Mesenteric fat pad (tissue), 1 donor: ENCODE measurements around the gene ACSF3. TPM values are rescaled to one million over a fixed set of nuclear protein-coding genes. Genes with fewer than 3 reads are reported as not detected.

Experiments used
- DNase-seq: peaks from one replicate; pipeline ENCODE4 v3.0.0-alpha.2; 2020; ENCODE audit warnings: low spot score
- long read RNA-seq: library from polyadenylated mRNA; unstranded; transcript quantifications from one replicate; pipeline ENCODE4 v2.0.0, GENCODE V29; 2020
- total RNA-seq: library from RNA; stranded (reverse); fragmentation: NEBNext Ultra II Directional; extraction: Animal tissue kit (Norgen Biotek cat#: 25700); gene quantifications from one replicate; pipeline ENCODE4 v1.2.1, GENCODE V29; 2021
- donor health status: DM: yes; HTN: yes; CAD: no.

Gene ACSF3
- total RNA-seq = 24.1 TPM
- long read RNA-seq, full-length matches to known transcripts = 67 of 110 reads
- long read RNA-seq, partial matches to known transcripts = 11 of 110 reads
- long read RNA-seq, other reads (novel, unspliced or antisense) = 32 of 110 reads

- DNase-seq = peak; percentile 93
These were observed at the start of gene ACSF3 for GRCh38 chr16:89093602-89094251. Gene ACSF3 (plus strand): TSS chr16:89093852. CDS start chr16:89100682, 6,830 bp downstream.

DNA sequence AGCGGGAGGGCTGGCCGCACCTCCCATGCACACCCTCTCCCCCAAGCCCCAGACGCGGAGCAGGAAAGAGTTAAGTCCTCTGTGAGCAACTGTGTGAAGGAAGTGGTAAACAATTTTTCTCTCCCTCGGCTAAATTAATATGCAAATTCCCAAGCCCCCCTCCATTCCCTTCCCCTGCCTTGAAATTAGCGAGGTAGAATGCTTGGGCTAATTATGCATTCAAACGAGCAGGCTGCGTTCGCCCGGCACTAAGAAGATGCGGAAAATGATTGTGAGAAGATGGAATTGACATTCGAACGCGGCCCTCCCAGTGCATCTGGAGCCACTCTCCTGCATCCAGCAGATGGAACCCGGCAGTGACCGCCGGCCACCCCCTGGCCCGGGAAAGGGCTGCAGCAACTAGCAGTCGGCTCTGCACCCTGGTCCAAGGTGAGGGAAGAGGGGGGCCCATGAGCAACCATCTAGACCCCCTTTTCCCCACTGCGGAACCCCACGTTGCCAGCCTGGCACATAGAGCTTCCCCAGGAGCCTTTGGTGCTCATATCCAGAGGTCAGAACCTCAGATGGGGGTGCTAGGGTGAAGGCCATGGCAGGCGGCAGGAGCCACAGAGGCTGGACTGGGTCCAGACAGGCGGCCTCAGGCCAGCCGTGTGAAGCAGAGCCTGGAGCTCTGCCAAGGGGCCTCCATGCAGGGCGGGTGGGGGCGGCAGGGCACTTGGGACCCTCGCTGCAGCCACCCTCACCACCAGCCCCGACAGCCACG is 49.1 kb upstream of the ACSF3 start:
- DNase-seq = no peak

GRCh38 chr16:89045181-89045815 is 48.4 kb upstream of the ACSF3 start:
- DNase-seq = no peak

GRCh38 chr16:89045881-89046280 is 47.8 kb upstream of the ACSF3 start:
- DNase-seq = no peak

DNA sequence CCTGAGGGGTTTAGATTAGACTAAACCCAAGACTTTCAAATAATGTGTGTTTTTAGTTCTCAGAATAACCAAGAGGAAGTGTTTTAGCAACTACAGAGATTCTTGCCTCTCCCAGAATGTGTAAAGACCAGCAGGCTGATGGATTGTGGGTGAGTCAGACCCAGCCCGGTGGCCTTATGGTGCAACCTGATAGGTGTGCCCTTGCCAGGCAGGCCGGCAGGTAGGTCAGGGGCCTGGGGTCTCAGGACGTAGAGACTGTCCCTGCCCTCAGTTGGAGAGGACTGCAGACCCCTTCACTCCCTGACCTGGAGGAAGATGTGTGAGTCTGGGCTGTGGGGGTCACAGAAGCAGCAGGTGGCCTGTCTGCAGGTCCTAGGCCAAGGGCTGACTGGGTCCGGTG is 47.2 kb upstream of the ACSF3 start:
- no peak for DNase-seq

DNA sequence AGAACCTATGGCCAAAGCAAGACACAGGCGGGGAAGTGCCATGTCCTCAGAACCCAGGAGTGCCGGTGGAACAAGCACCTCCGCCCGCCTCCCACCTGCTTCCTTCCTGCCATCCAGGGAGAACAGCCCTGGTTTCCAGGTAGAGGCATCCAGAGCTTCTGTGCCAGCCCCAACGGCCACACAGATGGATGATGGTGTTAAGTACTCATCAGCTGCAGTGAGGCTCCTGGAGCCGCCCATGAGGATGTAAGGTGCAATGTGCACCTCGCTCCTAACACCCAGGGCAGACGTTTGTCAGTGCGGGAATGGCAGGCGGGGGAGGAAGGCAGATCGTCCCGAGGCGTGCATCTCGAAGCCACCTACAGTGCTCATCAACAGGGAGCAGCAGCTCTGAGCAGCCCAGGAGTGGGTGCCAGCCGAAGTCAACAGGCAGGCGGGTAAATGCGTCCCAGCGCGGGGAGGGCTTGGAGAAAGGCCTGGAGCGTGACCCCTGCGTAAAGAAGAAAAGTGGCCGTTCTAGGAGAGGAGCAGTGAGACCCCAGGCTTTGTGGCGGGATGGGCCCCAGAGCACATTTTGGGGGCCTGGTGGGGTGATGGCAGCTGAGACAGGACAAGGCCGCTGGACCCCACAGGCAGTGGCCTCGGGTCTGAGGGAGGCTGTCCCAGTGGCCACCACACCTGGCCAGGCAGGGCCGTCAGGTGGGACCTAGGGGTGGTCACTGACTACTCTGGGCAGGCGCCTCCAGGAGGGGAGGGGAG is 46.1 kb upstream of the ACSF3 start:
- no peak for DNase-seq

GRCh38 chr16:89048090-89048725 is 45.4 kb upstream of the ACSF3 start:
- DNase-seq = no peak

DNA sequence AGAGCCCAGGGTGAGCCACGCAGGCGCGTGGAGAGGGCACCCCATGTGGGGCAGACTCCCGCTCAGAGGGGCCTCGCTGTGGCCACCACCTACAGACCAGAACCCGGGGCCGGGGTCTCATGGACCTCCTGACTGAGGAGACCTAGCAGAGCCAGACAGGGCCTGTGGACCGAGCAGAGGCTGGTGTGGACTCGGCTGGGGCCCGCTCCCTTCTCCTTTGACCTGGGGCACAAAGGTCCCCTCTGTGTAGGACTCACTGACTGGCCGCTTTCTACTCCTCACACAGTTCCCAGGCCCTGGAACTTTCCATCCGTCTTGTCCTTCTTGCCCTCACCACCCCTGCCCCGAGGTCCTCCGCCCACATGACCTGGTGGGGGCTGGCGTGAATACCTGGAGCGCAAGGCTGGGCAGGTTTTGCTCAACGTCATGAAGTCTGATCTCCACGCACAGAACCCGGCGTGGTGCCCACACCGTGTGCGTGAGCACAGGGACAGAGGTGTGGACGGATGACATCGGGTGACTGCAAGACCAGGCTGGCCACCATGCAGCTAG is 44.7 kb upstream of the ACSF3 start:
- no peak for DNase-seq

- no peak for DNase-seq
These were observed 44.1 kb upstream of the ACSF3 start for GRCh38 chr16:89049484-89050118.

- no peak for DNase-seq
These were observed 43.4 kb upstream of the ACSF3 start for GRCh38 chr16:89050119-89050867.

DNA sequence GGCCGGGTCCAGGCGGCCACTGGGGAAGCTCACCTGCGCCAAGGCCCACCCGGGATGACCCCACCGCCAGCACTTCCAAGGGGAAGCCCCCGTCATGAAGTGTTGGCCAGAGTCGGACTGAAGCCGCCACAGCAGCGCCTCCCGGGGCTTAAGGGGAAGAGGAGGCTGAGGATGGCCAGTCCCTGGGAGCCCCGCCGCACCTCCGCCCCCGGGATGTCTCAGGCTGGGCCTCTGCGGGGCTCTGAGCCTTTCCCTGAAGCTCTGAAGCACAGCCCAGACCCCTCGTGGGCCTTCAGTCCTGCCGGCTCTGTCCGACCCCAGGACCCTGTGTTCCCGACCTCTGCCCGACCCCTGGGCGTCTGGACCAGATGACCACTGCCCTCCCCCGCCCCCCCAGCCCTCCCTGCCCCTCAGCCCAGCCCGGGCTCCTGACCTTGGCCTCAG is 42.8 kb upstream of the ACSF3 start:
- no peak for DNase-seq

DNA sequence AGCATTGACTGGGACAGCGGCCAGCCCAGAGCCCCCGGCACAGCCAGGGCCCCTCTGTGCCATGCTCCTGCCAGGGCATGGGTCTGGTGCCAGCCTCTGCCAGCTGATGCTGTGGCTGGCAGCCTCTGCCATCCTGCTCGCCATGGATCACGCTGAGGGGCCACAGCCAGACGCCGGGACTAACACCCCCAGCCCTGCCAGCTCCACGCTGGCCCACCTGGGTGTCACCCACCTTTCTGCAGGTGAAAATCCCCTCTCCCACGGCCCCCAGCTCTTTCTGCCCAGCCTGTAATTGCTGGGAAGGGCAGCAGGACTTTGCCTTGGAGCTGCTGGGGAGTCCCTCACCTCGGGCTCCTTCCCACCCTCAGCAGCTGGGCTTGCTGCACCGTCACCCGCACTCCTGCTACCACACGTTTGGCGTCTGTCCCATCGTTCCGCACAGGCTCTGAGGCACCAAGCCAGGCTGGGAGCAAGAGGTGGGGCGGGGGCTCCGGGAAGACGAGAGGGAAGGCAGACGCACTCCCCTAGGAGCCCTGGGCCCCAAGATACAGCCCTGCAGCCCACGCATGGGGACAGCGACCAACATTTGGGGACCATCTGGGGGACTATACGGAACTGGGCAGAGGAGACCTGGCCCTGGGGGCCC is 42.0 kb upstream of the ACSF3 start:
- no peak for DNase-seq

GRCh38 chr16:89052191-89052889 is 41.3 kb upstream of the ACSF3 start:
- no peak for DNase-seq

DNA sequence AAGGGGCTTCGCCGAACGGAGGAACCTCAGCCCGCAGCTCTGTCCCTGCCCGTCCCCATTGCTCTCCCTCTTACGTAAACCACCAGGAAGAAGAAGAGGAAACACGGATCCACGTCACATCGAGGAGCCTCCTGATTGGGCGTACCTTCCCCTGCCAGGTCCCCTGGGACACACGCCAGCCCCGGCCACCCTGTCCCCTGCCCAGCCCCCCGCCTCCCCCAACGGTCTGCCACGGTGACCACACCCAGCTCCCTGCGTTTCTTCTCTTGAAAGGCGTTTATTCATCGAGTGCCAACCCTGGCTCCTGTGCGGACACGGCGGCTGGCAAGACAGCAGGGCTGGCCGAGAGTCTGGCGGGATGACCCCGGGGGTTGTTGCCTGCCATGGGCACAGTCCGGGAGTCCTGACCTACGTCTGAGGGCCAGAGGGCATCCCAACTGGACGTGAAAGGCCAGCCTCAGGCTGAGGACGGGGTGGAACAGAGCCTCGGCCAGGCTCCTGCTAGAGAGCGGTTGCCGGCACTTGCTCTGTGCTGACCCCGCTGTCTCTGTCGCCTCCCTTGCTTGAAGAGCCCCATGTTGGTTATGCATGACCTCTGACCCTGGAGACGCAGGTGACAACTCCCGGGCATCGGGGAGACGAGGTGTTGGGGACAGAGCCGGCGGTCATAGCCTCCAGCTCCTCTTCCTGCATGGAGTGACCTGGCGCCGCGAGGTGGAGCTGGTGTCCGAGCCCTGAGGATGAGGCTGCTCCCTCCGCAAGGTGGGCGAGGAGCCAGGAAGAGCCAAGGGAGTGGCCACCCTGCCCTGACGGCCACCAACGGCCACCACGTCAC is 40.5 kb upstream of the ACSF3 start:
- no peak for DNase-seq

DNA sequence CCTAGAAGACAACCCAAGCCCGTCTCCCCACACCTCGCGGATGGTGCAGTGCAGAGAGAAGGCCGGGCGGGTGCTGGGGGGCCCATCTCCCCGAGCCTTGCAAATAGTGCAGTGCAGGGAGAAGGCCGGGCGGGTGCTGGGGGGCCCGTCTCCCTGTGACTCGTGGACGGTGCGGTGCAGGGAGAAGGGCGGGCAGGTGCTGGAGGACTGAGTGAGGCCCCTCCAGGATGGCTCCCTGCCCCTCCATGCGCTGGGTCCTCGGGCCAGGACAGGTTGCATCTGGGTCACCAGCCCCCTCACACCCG is 40.0 kb upstream of the ACSF3 start:
- DNase-seq = no peak

DNA sequence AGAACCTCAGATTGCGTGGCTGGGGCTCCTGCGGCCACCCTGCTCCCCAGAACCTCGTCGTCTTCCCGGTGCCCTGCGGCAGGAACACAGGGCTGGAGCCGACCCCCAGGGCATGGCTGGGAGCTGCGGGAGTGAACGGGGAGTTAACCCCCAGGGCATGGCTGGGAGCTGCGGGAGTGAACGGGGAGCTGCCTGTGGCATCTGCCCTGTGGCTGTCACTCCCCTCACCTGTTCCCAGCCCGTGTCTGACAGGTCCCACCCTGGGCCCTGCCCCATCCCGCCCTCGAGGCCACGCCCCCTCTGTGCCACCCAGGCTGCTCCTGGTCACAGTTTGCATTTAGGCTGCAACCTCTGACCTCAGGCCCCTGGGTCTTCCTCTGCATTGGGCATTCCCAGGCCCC is 39.4 kb upstream of the ACSF3 start:
- DNase-seq = no peak

DNA sequence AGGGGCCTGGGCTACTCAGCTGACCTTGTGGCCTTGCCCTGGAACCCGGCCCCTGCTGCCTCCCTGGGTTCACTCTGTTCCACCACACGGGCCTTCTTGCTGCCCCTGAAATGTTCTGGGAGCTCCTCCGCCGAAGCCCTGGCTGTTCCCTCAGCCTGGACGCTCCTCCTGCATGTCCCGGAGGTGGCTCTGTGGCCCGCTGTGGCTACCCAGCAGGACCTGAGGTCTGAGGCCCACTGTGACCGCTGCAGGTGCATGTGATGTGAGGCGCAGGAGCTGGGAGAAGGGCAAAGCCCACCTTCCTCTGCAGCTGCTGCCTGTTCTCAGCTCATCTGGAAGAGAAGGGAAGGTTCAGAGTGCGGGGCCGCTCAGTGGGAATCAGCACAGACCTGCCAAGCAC is 38.9 kb upstream of the ACSF3 start:
- no peak for DNase-seq

DNA sequence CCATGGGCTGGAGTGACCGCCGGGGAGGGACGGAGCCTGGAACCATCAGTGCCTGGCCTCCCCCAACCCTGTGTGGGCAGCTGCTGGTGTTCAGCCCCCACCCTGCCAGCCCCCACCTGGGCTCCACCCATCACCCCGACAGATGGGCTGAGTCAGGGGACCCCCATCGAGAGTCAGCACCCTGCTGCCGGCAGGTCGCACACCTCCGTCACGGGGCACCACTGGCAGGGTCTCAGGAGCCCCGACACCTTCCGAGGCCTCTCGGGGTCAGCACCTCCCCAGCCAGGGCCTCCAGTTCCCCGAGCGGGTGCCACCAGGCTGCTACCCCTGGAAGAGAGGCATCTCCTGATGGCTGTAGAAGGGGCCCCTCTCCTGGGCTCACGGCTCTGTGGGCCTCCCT is 38.3 kb upstream of the ACSF3 start:
- DNase-seq = no peak
